Fibroblast of lung (primary cell): ENCODE results near the gene PLPPR4. TPM values are rescaled to one million over a fixed set of nuclear protein-coding genes. Genes with fewer than 3 reads are reported as not detected.
A peak's percentile ranks its signal among the peaks of the same experiment; 100 is the strongest.

ENCODE experiments used
- DNase-seq, 2 donors: peaks; one replicate each; pipeline versions ENCODE4 v3.0.0 to v3.0.0-alpha.2; 2010; ENCODE audit warnings: low read depth in 2 of 2
- H2AFZ ChIP-seq: 2 replicates; pipeline ENCODE4 v1.5.1; 2012; ENCODE audit warnings: low read length, control low read depth, inconsistent platforms
- H3K27ac ChIP-seq: 2 replicates; pipeline ENCODE4 v1.5.1; 2011; ENCODE audit warnings: low read length, control low read depth; ENCODE audit not compliant: insufficient read depth
- H3K27me3 ChIP-seq: 2 replicates; pipeline ENCODE4 v1.5.1; 2011; ENCODE audit warnings: mild to moderate bottlenecking, low read length; ENCODE audit not compliant: control insufficient read depth, insufficient read depth
- H3K36me3 ChIP-seq: 2 replicates; pipeline ENCODE4 v1.5.1; 2011; ENCODE audit warnings: low read length; ENCODE audit not compliant: control insufficient read depth, insufficient read depth
- H3K4me1 ChIP-seq: 2 replicates; pipeline ENCODE4 v1.5.1; 2011; ENCODE audit warnings: low read length; ENCODE audit not compliant: control insufficient read depth, insufficient read depth; ENCODE audit errors: extremely low read depth
- H3K4me2 ChIP-seq: 2 replicates; pipeline ENCODE4 v1.5.1; 2011; ENCODE audit warnings: low read length, control low read depth; ENCODE audit not compliant: insufficient read depth; ENCODE audit errors: extremely low read depth
- H3K4me3 ChIP-seq, 4 experiments: fragments of 200-600 bp in 1 of 4; sonication (generic) in 1 of 4; replicated peaks in 1 of 4; 2 replicates each; pipeline ENCODE4 v1.5.1; 2011 to 2016; ENCODE audit warnings: low read length in 4 of 4, low read depth in 3 of 4, mild to moderate bottlenecking in 3 of 4, control low read depth in 2 of 4, inconsistent platforms in 1 of 4, mixed read lengths in 1 of 4; ENCODE audit not compliant: insufficient read depth in 1 of 4; ENCODE audit errors: control extremely low read depth in 1 of 4
- H3K79me2 ChIP-seq: 2 replicates; pipeline ENCODE4 v1.5.1; 2012; ENCODE audit warnings: mild to moderate bottlenecking, low read length, inconsistent platforms; ENCODE audit not compliant: control insufficient read depth, insufficient read depth
- H3K9ac ChIP-seq: 2 replicates; pipeline ENCODE4 v1.5.1; 2011; ENCODE audit warnings: mild to moderate bottlenecking, low read length, control low read depth; ENCODE audit not compliant: insufficient read depth
- H3K9me3 ChIP-seq: 2 replicates; pipeline ENCODE4 v1.5.1; 2012; ENCODE audit warnings: low read depth, low read length; ENCODE audit not compliant: control insufficient read depth, insufficient read depth
- H4K20me1 ChIP-seq: 2 replicates; pipeline ENCODE4 v1.5.1; 2011; ENCODE audit warnings: low read length; ENCODE audit not compliant: control insufficient read depth, insufficient read depth; ENCODE audit errors: extremely low read depth
- CTCF ChIP-seq, 2 donors: IDR thresholded peaks in 1 of 2; conservative IDR thresholded peaks in 1 of 2; 1 replicate in 1 of 2; 2 replicates in 1 of 2; pipeline ENCODE4 v1.5.1; 2011 to 2012; ENCODE audit warnings: low read length in 2 of 2, control low read depth in 1 of 2, inconsistent platforms in 1 of 2, low read depth in 1 of 2, mild to moderate bottlenecking in 1 of 2
- EZH2 ChIP-seq: IDR thresholded peaks from 2 replicates; pipeline ENCODE4 v1.5.1; 2012; ENCODE audit warnings: low read length, control low read depth, mild to moderate bottlenecking; ENCODE audit errors: missing control alignments
- polyA plus RNA-seq, 2 donors: library from polyadenylated mRNA; depleted of rRNA in 1 of 2; stranded (reverse) in 1 of 2; unstranded in 1 of 2; fragments of >200 nt; gene quantifications; 2 replicates each; pipeline ENCODE4 v1.2.1, GENCODE V29; 2011 to 2012; ENCODE audit warnings: missing spikeins in 1 of 2
- total RNA-seq: library from RNA; depleted of rRNA; stranded (reverse); fragments of >200 nt; gene quantifications from 2 replicates; pipeline ENCODE4 v1.2.1, GENCODE V29; 2014

Gene PLPPR4
- total and polyA plus RNA-seq, 2 donors (not counting 1 experiment from before 2014, with no cell fraction given), result 7.1 to 101 TPM

DNA sequence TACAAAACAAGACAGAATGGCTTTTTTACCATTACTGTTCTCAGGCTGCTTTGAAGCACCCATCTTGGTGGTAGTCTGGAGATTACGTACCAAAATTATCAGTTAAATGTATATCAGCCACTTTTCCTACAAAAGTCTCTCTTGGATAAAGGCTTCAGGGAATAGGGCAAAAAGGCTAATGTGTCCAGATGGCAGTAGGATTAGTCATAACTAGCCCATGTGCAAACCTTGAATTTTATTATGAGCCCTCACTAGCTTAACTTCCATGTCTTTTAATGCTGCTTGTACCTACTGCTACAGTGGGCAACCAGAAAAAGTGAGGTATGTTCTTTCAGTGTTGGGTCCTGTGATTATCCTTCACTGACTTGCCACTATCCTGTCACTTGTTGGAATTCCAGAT lies 51.0 kb downstream of the PLPPR4 start:
- TF ChIP-seq CTCF (conservative IDR thresholded peaks at IDR 0.05 in 1 of 2, IDR thresholded peaks at IDR 0.05 in 1 of 2; ENCODE audit: low read depth in 1 of 2, low read length in 2 of 2) (no peak), EZH2 (no peak)

DNA sequence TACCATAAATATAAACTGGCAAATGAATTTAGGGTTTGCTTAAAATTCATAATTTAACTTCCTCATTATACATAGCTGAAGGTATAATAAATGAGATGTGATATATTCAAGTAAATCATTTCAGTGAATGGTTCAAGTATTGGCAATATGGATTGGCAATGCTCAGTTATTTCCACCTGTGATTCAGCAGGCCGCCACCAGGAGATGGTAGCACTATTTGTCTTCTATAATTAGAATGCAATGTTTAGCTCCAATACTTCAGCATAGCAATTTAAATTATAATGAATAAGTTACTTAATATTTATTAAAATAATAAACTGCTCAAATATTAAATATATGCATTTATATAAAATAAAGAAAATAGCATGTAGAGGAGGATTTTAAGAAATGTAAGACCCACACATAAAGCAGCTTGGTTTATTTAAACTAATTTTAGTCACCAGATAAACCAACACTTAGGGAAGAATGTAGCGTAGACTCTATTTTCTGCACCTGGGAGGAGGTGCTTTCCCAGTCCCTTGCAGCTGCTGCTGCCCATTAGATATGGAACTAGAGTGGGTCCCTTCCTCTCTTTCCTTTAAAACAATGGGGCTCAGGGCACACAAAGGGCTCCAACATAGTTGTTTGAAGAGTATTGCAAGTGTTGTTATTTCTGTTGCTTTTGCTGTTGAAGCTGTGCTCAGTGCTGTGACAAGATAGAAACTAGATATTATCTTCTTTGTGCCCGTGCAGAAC lies 62.1 kb downstream of the PLPPR4 start:
- H3K4me3 ChIP-seq, result no peak overlapping the region
- DNase-seq, result no peak
- no peak overlapping the region for H3K27ac ChIP-seq
- H3K9me3 ChIP-seq, result no peaks in the 10 kb centered on the region
- H3K4me2 ChIP-seq, result no peak overlapping the region
- no peak overlapping the region for H3K9ac ChIP-seq
- H3K4me1 ChIP-seq, result no peaks in the 10 kb centered on the region
- H3K36me3 ChIP-seq, result no peaks in the 10 kb centered on the region
- no peaks in the 10 kb centered on the region for H3K79me2 ChIP-seq
- no peaks in the 10 kb centered on the region for H4K20me1 ChIP-seq
- TF ChIP-seq CTCF (conservative IDR thresholded peaks at IDR 0.05 in 1 of 2, IDR thresholded peaks at IDR 0.05 in 1 of 2; ENCODE audit: low read depth in 1 of 2, low read length in 2 of 2) (peak; percentile 7 to 31), EZH2 (no peak)
- no peaks in the 10 kb centered on the region for H3K27me3 ChIP-seq
- H2AFZ ChIP-seq, result no peak overlapping the region

More for the DNA sequence above, 51.0 kb downstream of the PLPPR4 start:
- Histone ChIP-seq H3K9me3 (no peaks in the 10 kb centered on the region), H2AFZ (no peak overlapping the region), H3K9ac (no peak overlapping the region), H3K36me3 (no peaks in the 10 kb centered on the region), H4K20me1 (no peaks in the 10 kb centered on the region), H3K4me1 (no peaks in the 10 kb centered on the region), H3K27me3 (no peaks in the 10 kb centered on the region), H3K27ac (no peak overlapping the region), H3K4me3 (no peak overlapping the region), H3K4me2 (no peak overlapping the region), H3K79me2 (no peaks in the 10 kb centered on the region)
- DNase-seq, result no peak

GRCh38 chr1:99327357-99327756 lies 63.1 kb downstream of the PLPPR4 start:
- H3K4me3 ChIP-seq, result no peak overlapping the region
- no peaks in the 10 kb centered on the region for H3K36me3 ChIP-seq
- H3K79me2 ChIP-seq, result no peaks in the 10 kb centered on the region
- no peaks in the 10 kb centered on the region for H4K20me1 ChIP-seq
- H3K4me1 ChIP-seq, result no peaks in the 10 kb centered on the region
- H2AFZ ChIP-seq, result no peak overlapping the region
- no peaks in the 10 kb centered on the region for H3K27me3 ChIP-seq
- no peak overlapping the region for H3K9ac ChIP-seq
- DNase-seq, result no peak
- H3K27ac ChIP-seq, result no peak overlapping the region
- no peak for TF ChIP-seq CTCF (conservative IDR thresholded peaks at IDR 0.05 in 1 of 2, IDR thresholded peaks at IDR 0.05 in 1 of 2; ENCODE audit: low read depth in 1 of 2, low read length in 2 of 2)
- TF ChIP-seq EZH2, result no peak
- H3K9me3 ChIP-seq, result no peaks in the 10 kb centered on the region
- no peak overlapping the region for H3K4me2 ChIP-seq
